ENCODE data around the gene PIK3CA.

PIK3CA gene

GRCh38 chr3:179146911-179147513 is 1.1 kb upstream of the PIK3CA start:
- in situ Hi-C loops (cut with MboI; ENCODE audit: low pct_unique_long_range_greater_than_20kb, low sequenced_read_pairs, unreplicated experiment): no loop called here
- peak; percentile 56 for TF ChIP-seq CTCF (IDR thresholded peaks at IDR 0.05; ENCODE audit: extremely low read depth, insufficient read depth, missing control alignments)
- DNase-seq (ENCODE audit: low spot score): peak; percentile 61

- in situ Hi-C loops (cut with MboI; ENCODE audit: low pct_unique_long_range_greater_than_20kb, low sequenced_read_pairs, unreplicated experiment): no loop called here
- DNase-seq (ENCODE audit: low spot score): no peak
- TF ChIP-seq CTCF (IDR thresholded peaks at IDR 0.05; ENCODE audit: extremely low read depth, insufficient read depth, missing control alignments): no peak
Observed at GRCh38 chr3:179147514-179147872, 664 bp upstream of the PIK3CA start.

DNA sequence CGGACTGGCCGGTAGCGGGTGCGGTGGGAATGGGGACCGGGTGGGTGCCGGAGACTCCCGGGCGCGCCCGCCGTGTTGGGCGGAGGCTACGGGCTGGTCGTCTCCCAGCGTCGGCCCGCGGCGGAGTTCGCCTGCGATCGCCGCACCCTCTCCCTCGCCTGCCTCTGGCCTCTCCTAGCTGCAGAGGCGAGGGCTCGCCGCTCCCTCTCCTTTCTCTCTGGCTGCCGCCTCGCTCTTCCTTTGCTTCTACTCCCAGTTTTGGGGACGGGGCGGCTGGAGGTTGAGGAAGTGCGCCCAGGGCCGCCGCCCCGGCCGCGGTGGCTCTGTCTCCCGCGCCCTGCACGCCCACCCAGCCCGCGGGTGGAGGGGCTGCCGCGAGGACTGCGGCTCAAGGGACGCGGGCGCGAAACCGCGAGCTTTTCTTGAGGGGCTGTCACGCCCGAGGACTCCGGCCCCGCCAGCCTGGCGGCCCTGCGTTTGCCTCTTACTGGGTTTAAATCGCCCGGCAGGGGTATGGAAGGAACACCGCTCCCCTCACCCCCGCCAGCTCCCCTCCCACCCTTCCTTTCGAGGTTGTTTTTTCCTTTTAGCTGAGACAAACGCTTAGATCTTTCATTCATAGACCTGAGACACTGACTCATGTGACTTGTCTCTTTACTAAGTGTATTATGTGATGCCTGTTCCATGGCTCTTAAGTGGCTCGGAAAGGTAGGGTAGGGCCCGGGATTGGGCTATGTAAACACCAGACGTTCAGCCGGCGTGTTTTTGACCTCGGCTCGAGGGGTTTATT is 654 bp downstream of the PIK3CA start:
- in situ Hi-C loops (cut with MboI; ENCODE audit: low pct_unique_long_range_greater_than_20kb, low sequenced_read_pairs, unreplicated experiment): no loop called here
- DNase-seq (ENCODE audit: low spot score): peak; percentile 46
- no peak for TF ChIP-seq CTCF (IDR thresholded peaks at IDR 0.05; ENCODE audit: extremely low read depth, insufficient read depth, missing control alignments)

DNA sequence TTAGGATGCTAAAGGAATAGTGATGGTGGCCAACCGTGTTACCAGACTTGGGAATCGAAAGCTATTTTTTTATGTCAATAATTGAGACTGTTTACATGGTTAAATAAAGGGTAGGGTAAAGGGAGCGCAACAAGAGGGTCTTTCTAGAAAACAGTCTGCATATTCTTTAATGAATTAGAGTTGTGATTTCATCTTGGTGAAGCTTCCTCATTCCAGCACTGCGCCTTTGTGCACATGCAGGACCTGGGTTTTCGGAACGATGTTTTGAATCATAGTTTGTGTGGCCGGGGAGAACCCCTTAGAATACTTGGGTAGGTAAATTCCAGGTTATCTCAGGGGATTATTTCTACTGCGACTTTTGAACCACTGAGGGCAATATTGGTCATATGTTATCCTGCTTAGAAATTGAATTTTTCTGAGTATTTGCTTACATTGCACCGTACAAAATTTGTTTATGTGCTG is 1.3 kb downstream of the PIK3CA start:
- peak; percentile 55 for DNase-seq (ENCODE audit: low spot score)
- no peak for TF ChIP-seq CTCF (IDR thresholded peaks at IDR 0.05; ENCODE audit: extremely low read depth, insufficient read depth, missing control alignments)
- in situ Hi-C loops (cut with MboI; ENCODE audit: low pct_unique_long_range_greater_than_20kb, low sequenced_read_pairs, unreplicated experiment): no loop called here

DNA sequence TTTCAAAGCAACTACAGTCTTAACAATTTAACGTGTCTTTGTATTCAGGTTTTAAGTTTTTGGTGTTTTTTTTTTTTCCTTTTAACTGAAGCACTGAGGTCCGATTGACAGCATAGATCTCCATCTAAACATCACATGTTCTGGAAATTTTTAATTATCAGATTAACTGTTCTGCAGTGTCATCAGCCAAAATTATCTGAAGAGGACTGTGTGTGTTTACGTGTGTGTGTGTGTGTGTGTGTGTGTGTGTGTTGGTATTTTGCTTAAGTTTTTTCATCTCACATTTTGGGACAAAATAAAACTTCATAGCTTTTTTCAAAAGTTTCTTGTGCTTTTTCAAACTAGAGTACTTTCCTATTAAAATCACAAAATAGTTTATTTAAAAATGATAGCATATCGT is 1.8 kb downstream of the PIK3CA start:
- in situ Hi-C loops (cut with MboI; ENCODE audit: low pct_unique_long_range_greater_than_20kb, low sequenced_read_pairs, unreplicated experiment): no loop called here
- TF ChIP-seq CTCF (IDR thresholded peaks at IDR 0.05; ENCODE audit: extremely low read depth, insufficient read depth, missing control alignments): no peak
- no peak for DNase-seq (ENCODE audit: low spot score)

- in situ Hi-C loops (cut with MboI; ENCODE audit: low pct_unique_long_range_greater_than_20kb, low sequenced_read_pairs, unreplicated experiment): no loop called here
- no peak for DNase-seq (ENCODE audit: low spot score)
- TF ChIP-seq CTCF (IDR thresholded peaks at IDR 0.05; ENCODE audit: extremely low read depth, insufficient read depth, missing control alignments): no peak
Observed at GRCh38 chr3:179150610-179151009, 2.5 kb downstream of the PIK3CA start.
